Measurements from ENCODE around the gene CBX8. TPM values are rescaled to one million over a fixed set of nuclear protein-coding genes. Genes with fewer than 3 reads are reported as not detected.

Gene CBX8
- total and polyA plus RNA-seq, 2 of the 13 experiments (the other 11 are each of a cell fraction or from before 2014, with no cell fraction given) = 0.34 to 12.6 TPM

DNA sequence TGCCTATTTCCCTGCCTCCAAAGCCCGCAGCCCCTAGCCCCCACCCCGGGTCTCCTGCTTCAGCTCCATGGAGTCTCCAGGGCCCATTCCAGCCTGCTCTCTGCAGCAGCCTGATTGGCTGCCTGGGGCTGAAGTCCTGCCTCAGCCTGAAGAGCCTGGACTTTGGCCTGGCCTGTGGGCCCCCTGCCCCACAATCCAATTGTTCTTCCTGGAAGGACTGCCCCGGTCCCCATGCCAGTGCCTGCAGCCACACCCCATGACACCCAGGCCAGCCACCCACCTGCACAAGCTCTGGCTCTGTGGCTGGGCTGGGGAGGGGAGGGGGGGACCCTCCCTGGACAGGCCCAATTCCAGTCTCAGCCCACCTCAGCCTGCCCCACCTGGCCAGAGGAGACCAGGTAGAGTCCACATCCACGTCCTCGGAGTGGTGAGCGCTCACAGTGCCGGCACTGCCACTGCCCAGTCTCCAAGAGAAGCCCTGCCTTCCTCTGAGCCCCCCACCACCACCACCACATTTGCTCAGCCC is 53.9 kb downstream of the CBX8 start (continued):
- TF ChIP-seq ELK4 (CRISPR knock-in tag; IDR thresholded peaks at IDR 0.05; ENCODE audit: borderline replicate concordance) (no peak), ZNF549 (CRISPR knock-in tag; IDR thresholded peaks at IDR 0.05) (no peak), ZNF460 (CRISPR knock-in tag; IDR thresholded peaks at IDR 0.05; ENCODE audit: borderline replicate concordance) (no peak; the same call in 1 of the 2 replicates), RAD21 (CRISPR knock-in tag; IDR thresholded peaks at IDR 0.05) (peak; percentile 57; the same call in 1 of the 2 replicates), MAFF (IDR thresholded peaks at IDR 0.05; ENCODE audit: low read depth, low read length) (no peak), ZFP36L2 (CRISPR knock-in tag; IDR thresholded peaks at IDR 0.05) (no peak), FOSL2 (CRISPR knock-in tag; IDR thresholded peaks at IDR 0.05) (peak; percentile 44), KLF9 (CRISPR knock-in tag; IDR thresholded peaks at IDR 0.05; ENCODE audit: low read depth) (peak; percentile 81; the same call in 1 of the 2 replicates), ZNF580 (CRISPR knock-in tag; IDR thresholded peaks at IDR 0.05; ENCODE audit: borderline replicate concordance, low read depth) (peak; percentile 91), MEIS2 (CRISPR knock-in tag; IDR thresholded peaks at IDR 0.05) (no peak), JUN (CRISPR knock-in tag; IDR thresholded peaks at IDR 0.05) (no peak), KDM4B (CRISPR knock-in tag; IDR thresholded peaks at IDR 0.05) (peak; percentile 79; the same call in 1 of the 2 replicates), ZNF329 (CRISPR knock-in tag; IDR thresholded peaks at IDR 0.05; ENCODE audit: low read depth) (0 out of 2 replicates have a peak, but pooled peaks have one; percentile 51), ZNF572 (CRISPR knock-in tag; IDR thresholded peaks at IDR 0.05) (no peak), ZNF784 (CRISPR knock-in tag; IDR thresholded peaks at IDR 0.05; ENCODE audit: borderline replicate concordance) (no peak), STAG1 (CRISPR knock-in tag; IDR thresholded peaks at IDR 0.05) (peak; percentile 13; the same call in 1 of the 2 replicates), SMAD3 (CRISPR knock-in tag; IDR thresholded peaks at IDR 0.05) (peak; percentile 91; the same call in 1 of the 2 replicates), ZNF703 (CRISPR knock-in tag; IDR thresholded peaks at IDR 0.05; ENCODE audit: borderline replicate concordance) (peak; percentile 36; the same call in 1 of the 2 replicates), RBAK (CRISPR knock-in tag; IDR thresholded peaks at IDR 0.05) (peak; percentile 50; the same call in 1 of the 2 replicates), ZNF790 (CRISPR knock-in tag; IDR thresholded peaks at IDR 0.05; ENCODE audit: borderline replicate concordance) (no peak), HOXA3 (CRISPR knock-in tag; IDR thresholded peaks at IDR 0.05) (peak; percentile 86), CEBPG (CRISPR knock-in tag; IDR thresholded peaks at IDR 0.05) (peak; percentile 39), NFIB (CRISPR knock-in tag; IDR thresholded peaks at IDR 0.05; ENCODE audit: borderline replicate concordance) (no peak), ZNF615 (CRISPR knock-in tag; IDR thresholded peaks at IDR 0.05; ENCODE audit: borderline replicate concordance) (no peak), SNAI1 (CRISPR knock-in tag; IDR thresholded peaks at IDR 0.05; ENCODE audit: borderline replicate concordance) (peak; percentile 42; the same call in 1 of the 2 replicates), EEA1 (CRISPR knock-in tag; IDR thresholded peaks at IDR 0.05; ENCODE audit: borderline replicate concordance) (no peak), CREB1 (IDR thresholded peaks at IDR 0.05) (no peak), CREB1 (CRISPR knock-in tag; IDR thresholded peaks at IDR 0.05) (no peak)
- TF ChIP-seq, protein P1, sequence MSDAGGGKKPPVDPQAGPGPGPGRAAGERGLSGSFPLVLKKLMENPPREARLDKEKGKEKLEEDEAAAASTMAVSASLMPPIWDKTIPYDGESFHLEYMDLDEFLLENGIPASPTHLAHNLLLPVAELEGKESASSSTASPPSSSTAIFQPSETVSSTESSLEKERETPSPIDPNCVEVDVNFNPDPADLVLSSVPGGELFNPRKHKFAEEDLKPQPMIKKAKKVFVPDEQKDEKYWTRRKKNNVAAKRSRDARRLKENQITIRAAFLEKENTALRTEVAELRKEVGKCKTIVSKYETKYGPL (CRISPR knock-in tag; IDR thresholded peaks at IDR 0.05) = no peak
- TF ChIP-seq, protein P2, sequence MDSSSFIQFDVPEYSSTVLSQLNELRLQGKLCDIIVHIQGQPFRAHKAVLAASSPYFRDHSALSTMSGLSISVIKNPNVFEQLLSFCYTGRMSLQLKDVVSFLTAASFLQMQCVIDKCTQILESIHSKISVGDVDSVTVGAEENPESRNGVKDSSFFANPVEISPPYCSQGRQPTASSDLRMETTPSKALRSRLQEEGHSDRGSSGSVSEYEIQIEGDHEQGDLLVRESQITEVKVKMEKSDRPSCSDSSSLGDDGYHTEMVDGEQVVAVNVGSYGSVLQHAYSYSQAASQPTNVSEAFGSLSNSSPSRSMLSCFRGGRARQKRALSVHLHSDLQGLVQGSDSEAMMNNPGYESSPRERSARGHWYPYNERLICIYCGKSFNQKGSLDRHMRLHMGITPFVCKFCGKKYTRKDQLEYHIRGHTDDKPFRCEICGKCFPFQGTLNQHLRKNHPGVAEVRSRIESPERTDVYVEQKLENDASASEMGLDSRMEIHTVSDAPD (CRISPR knock-in tag; IDR thresholded peaks at IDR 0.05) = no peak

All from HepG2 (cell line).